Spleen (tissue), 11 donors: ENCODE measurements around the gene CINP. TPM values are rescaled to one million over a fixed set of nuclear protein-coding genes. Genes with fewer than 3 reads are reported as not detected.

Source experiments
- DNase-seq: peaks from one replicate; pipeline ENCODE4 v3.0.0-alpha.2; 2020
- H3K27ac ChIP-seq, 8 donors: fragments of 200-600 bp; sonication (generic) in 7 of 8; 1 replicate in 4 of 8; 2 replicates in 4 of 8; pipeline versions ENCODE4 v1.5.0 to v1.8.0; 2016 to 2021; ENCODE audit warnings: inconsistent platforms in 4 of 8, mild to moderate bottlenecking in 4 of 8, moderate library complexity in 1 of 8
- H3K27me3 ChIP-seq, 7 donors: fragments of 200-600 bp; sonication (generic) in 6 of 7; replicated peaks in 1 of 7; 1 replicate in 4 of 7; 2 replicates in 3 of 7; pipeline versions ENCODE4 v1.5.0 to v1.8.0; 2016 to 2021; ENCODE audit warnings: inconsistent platforms in 3 of 7, mild to moderate bottlenecking in 1 of 7
- H3K36me3 ChIP-seq, 6 donors: fragments of 200-600 bp; sonication (generic) in 5 of 6; 1 replicate in 4 of 6; 2 replicates in 2 of 6; pipeline versions ENCODE4 v1.5.0 to v1.8.0; 2016 to 2021; ENCODE audit warnings: inconsistent platforms in 2 of 6
- H3K4me1 ChIP-seq, 6 donors: fragments of 200-600 bp; sonication (generic) in 5 of 6; 1 replicate in 3 of 6; 2 replicates in 3 of 6; pipeline versions ENCODE4 v1.5.0 to v1.8.0; 2016 to 2021; ENCODE audit warnings: inconsistent platforms in 3 of 6
- H3K4me3 ChIP-seq, 8 donors: fragments of 200-600 bp; sonication (generic) in 7 of 8; 1 replicate in 4 of 8; 2 replicates in 4 of 8; pipeline versions ENCODE4 v1.5.0 to v1.8.0; 2016 to 2021; ENCODE audit warnings: inconsistent platforms in 4 of 8, mild to moderate bottlenecking in 4 of 8, moderate library complexity in 2 of 8
- H3K9me3 ChIP-seq, 8 donors: fragments of 200-600 bp; sonication (generic) in 7 of 8; 1 replicate in 4 of 8; 2 replicates in 4 of 8; pipeline versions ENCODE4 v1.5.0 to v1.8.0; 2016 to 2021; ENCODE audit warnings: inconsistent platforms in 4 of 8
- CTCF ChIP-seq, 11 experiments: fragments of 200-600 bp in 7 of 11; fragments of 450-650 bp in 4 of 11; sonication (generic) in 4 of 11; IDR thresholded peaks in 8 of 11; conservative IDR thresholded peaks in 3 of 11; 1 replicate in 7 of 11; 2 replicates in 4 of 11; pipeline versions ENCODE4 v1.4.0 to v1.8.0; 2016 to 2021; ENCODE audit warnings: antibody characterized with exemption in 11 of 11, inconsistent platforms in 4 of 11, mild to moderate bottlenecking in 1 of 11
- POLR2A ChIP-seq, 3 donors: fragments of 450-650 bp; IDR thresholded peaks; one replicate each; pipeline ENCODE4 v1.5.1; 2017; ENCODE audit warnings: antibody characterized with exemption in 3 of 3, mild to moderate bottlenecking in 1 of 3
- POLR2AphosphoS5 ChIP-seq, 3 donors: sonication (generic); formaldehyde crosslinking; IDR thresholded peaks; one replicate each; pipeline ENCODE4 v1.5.1; 2017; ENCODE audit warnings: antibody characterized with exemption in 3 of 3
- WGBS, 5 donors: extraction: QIAGEN DNeasy Blood & Tissue Kit in 3 of 5; methylation state at CpG; one replicate each; pipeline versions ENCODE4 v1.1.5 to v1.1.7; 2013 to 2018; 5-methylcytosine and 5-hydroxymethylcytosine counted together
- intact Hi-C: fragments of 100-400 bp; cut with DNase I; formaldehyde crosslinking; loops from one replicate; pipeline ENCODE4 v1.15.0; 2023; ENCODE audit warnings: low total_unique reads
- polyA plus RNA-seq, 3 donors: library from polyadenylated mRNA; stranded (reverse); fragments of 200-250 nt; gene quantifications; one replicate each; pipeline ENCODE4 v1.2.1, GENCODE V29; 2013
- total RNA-seq, 7 donors: library from RNA; depleted of rRNA in 3 of 7; stranded (reverse); fragments of >200 nt in 3 of 7; fragmentation: NEBNext Ultra II Directional in 4 of 7; extraction: Animal tissue kit (Norgen Biotek cat#: 25700) in 4 of 7; gene quantifications; one replicate each; pipeline versions ENCODE4 v1.1.0 to v1.2.1, GENCODE V29; 2016 to 2021
- donor health status: healthy with polysubstance abuse.
- donor health status: DM: no; HTN: no; CAD: no; lungs with moderate emphysema.
- donor health status: DM: no; HTN: no; CAD: no.
- donor health status: Bipolar disorder and iron deficiency.
- donor health status: healthy.
- donor health status: DM: no; HTN: no; CAD: no.
- donor health status: DM: yes; HTN: yes; CAD: no.

The CINP gene
- total and polyA plus RNA-seq, 10 donors, result 22.8 to 39.5 (median 29.1) TPM

- H3K27me3 ChIP-seq, result no peaks in the 10 kb centered on the region
- peak overlapping the region in 1 of 8 donors; percentile 14 for H3K4me3 ChIP-seq
- H3K9me3 ChIP-seq, result no peaks in the 10 kb centered on the region
- 72 to 92% (median 79%) methylated on average over 2 of the region's 2 CpGs for WGBS, 5 donors
- peaks cover 0 to 17% (median 2%) of the 10 kb centered on the region in 6 donors for H3K4me1 ChIP-seq
- peaks cover 0 to 54% (median 1%) of the 10 kb centered on the region in 6 donors for H3K36me3 ChIP-seq
- TF ChIP-seq POLR2A (IDR thresholded peaks at IDR 0.05) (no peak), CTCF (IDR thresholded peaks at IDR 0.05 in 8 of 11, conservative IDR thresholded peaks at IDR 0.05 in 3 of 11) (no peak), POLR2AphosphoS5 (IDR thresholded peaks at IDR 0.05) (no peak)
- no peak for DNase-seq
- intact Hi-C loops, result no loop called here
- peak overlapping the region in 4 of 8 donors; percentile 2 to 69 (median 57) for H3K27ac ChIP-seq
These were observed 26.6 kb upstream of the CINP start for GRCh38 chr14:102389246-102389645.

- H3K9me3 ChIP-seq, result no peaks in the 10 kb centered on the region
- no peak for TF ChIP-seq CTCF (IDR thresholded peaks at IDR 0.05 in 8 of 11, conservative IDR thresholded peaks at IDR 0.05 in 3 of 11)
- peaks cover 0 to 65% (median 1%) of the 10 kb centered on the region in 6 donors for H3K36me3 ChIP-seq
- no peak overlapping the region for H3K27ac ChIP-seq
- peaks cover 0 to 17% (median 2%) of the 10 kb centered on the region in 6 donors for H3K4me1 ChIP-seq
- DNase-seq, result no peak
- intact Hi-C loops, result no loop called here
- H3K27me3 ChIP-seq, result no peaks in the 10 kb centered on the region
- H3K4me3 ChIP-seq, result no peak overlapping the region
These were observed 24.4 kb upstream of the CINP start for GRCh38 chr14:102387086-102387485.

- H3K27me3 ChIP-seq, result no peaks in the 10 kb centered on the region
- no peaks in the 10 kb centered on the region for H3K9me3 ChIP-seq
- H3K4me3 ChIP-seq, result no peak overlapping the region
- DNase-seq, result no peak
- intact Hi-C loops, result no loop called here
- H3K27ac ChIP-seq, result no peak overlapping the region
- TF ChIP-seq POLR2A (IDR thresholded peaks at IDR 0.05) (no peak), CTCF (IDR thresholded peaks at IDR 0.05 in 8 of 11, conservative IDR thresholded peaks at IDR 0.05 in 3 of 11) (no peak), POLR2AphosphoS5 (IDR thresholded peaks at IDR 0.05) (no peak)
- peaks cover 0 to 5% (median 0%) of the 10 kb centered on the region in 6 donors for H3K4me1 ChIP-seq
- H3K36me3 ChIP-seq, result peaks cover 0 to 76% (median 16%) of the 10 kb centered on the region in 6 donors
- WGBS, 5 donors, result 94 to 97% (median 96%) methylated on average over 9 of the region's 9 CpGs
These were observed 16.1 kb upstream of the CINP start for GRCh38 chr14:102378830-102379229.

GRCh38 chr14:102377696-102378095 lies 15.0 kb upstream of the CINP start:
- H3K36me3 ChIP-seq, result peaks cover 0 to 67% (median 16%) of the 10 kb centered on the region in 6 donors
- H3K27me3 ChIP-seq, result no peaks in the 10 kb centered on the region
- H3K4me3 ChIP-seq, result no peak overlapping the region
- TF ChIP-seq POLR2AphosphoS5 (IDR thresholded peaks at IDR 0.05) (no peak), CTCF (IDR thresholded peaks at IDR 0.05 in 8 of 11, conservative IDR thresholded peaks at IDR 0.05 in 3 of 11) (no peak), POLR2A (IDR thresholded peaks at IDR 0.05) (no peak)
- no peaks in the 10 kb centered on the region for H3K9me3 ChIP-seq
- no peak for DNase-seq
- intact Hi-C loops, result no loop called here
- peaks cover 0 to 5% (median 0%) of the 10 kb centered on the region in 6 donors for H3K4me1 ChIP-seq
- H3K27ac ChIP-seq, result no peak overlapping the region
